T1000 (cell line): ENCODE data around the gene TMEM171.

ENCODE experiments used
- DNase-seq: peaks from one replicate; lab custom pipeline; 2025; ENCODE audit warnings: mixed read lengths; lab: John Stamatoyannopoulos, UW

Gene TMEM171

DNA sequence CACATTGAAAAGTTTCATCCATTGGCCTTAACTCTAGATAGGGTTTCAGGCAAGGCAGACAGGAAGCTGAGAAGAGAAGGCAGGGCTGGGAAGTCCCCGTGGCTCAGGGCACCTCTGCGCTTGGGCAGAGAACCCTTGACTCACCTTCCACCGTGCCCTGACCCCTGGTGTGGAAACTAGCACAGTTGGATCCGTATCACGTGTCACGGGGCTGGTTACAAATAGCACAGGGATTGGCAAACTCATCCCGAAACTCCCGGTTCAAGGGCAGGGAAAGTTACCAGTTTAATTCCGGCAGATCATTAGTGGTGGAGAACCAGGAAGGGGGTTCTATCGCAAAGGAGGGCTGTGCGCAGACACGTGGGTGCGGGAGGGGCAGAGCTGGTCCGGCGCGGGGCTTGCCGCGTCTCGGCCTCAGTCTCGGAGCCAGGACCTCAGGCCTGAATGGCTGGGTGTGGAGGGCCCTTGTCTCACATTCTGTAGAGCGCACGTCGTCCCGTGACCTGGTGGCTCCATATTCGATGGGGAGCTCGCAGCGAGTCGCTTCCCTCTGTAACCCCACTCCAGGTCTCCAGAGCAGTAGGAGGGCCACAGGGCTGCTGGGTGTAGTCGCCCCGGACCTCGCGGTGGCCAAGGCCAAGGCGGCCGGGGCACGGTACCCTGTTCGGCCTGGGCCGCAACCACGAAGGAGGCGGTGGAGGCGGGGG is 771 bp upstream of the TMEM171 start:
- no peak for DNase-seq

DNA sequence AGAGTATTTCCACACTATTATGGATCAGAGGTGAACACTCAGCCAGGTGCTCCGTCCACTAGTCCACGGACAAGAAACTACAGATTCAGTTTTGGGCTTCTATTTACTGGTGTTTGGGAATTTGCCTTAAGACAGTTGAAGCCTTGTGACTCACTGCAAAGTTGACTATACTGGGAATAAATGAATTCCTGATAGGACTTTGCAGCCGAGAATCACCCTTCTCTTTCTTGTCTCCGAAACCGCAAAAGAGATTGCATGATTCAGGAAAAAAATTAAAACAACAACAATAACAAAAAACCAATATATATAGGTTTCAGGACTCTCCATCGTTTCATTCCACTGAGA is 716 bp downstream of the TMEM171 start:
- DNase-seq, result no peak

DNA sequence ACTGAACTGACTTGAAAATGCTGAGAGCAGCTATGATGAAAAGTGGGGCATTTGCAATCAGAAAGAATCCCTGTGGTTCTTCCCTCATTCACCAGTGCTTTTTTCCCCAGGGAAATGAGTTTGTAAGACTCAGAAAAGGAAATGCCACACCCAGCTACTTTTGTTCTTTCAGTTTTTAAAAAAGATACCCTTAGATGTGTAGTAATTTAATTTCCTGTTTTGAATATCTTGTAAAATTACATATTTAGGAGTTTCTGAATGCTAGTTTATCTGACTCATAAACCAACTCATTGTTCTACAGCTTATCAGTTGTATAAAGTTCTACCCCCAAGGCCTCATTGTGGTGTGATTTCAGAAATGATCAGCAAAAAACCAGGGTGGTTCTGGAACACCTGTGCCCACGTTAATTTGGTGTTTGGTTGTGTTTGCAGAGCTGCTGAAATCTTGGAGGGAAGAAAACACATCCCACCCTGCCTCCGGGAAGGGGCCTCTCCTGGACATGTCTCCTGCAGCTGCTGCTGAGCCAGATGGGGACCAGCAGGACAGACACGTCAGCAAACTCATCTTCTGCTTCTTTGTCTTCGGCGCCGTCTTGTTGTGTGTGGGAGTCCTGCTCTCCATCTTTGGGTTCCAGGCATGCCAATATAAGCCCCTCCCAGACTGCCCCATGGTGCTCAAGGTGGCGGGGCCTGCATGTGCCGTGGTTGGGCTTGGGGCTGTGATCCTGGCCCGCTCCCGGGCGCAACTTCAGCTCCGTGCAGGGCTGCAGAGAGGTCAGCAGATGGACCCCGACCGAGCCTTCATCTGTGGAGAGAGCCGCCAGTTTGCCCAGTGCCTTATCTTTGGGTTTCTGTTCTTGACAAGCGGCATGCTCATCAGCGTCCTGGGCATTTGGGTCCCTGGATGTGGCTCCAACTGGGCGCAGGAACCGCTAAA is 2.8 kb downstream of the TMEM171 start:
- no peak for DNase-seq

DNA sequence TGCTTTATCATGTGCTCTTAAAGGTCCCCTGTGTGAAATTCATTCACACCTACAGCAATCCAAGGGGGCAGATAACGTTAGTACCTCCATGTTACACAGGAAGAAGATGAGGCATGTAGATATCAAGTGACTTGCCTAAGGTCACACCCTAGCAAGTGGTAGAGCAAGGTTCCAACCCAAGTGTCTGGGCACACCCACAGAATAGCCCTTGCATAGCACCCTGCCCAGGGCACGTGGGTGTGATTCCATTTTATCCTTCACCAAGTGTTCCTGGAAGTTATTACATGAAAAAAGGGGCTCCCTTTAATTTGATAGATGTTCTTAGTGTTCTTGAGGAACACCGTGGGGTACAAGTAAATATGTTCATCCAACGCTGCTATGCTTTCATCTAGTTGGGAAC is 4.9 kb downstream of the TMEM171 start:
- no peak for DNase-seq

DNA sequence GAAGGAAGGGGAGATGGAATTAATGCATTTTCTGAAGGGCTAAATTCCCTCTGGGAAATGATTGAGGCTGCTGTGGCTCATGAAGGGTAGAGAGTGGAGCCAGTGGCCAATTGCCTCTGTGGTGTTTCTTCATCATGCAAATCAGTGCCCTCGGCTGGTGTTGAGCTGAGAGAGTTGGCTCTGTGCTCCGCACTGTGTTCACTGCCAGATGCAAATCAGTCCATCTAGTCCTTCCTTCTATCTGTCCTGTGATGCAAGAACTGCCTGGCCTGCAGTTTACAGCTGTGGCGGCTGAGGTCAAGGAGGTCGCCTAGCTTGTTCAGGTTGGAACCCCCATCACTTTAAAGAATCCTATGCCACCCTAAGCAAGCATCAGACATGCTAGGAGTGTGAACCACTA is 6.0 kb downstream of the TMEM171 start:
- DNase-seq, result no peak

DNA sequence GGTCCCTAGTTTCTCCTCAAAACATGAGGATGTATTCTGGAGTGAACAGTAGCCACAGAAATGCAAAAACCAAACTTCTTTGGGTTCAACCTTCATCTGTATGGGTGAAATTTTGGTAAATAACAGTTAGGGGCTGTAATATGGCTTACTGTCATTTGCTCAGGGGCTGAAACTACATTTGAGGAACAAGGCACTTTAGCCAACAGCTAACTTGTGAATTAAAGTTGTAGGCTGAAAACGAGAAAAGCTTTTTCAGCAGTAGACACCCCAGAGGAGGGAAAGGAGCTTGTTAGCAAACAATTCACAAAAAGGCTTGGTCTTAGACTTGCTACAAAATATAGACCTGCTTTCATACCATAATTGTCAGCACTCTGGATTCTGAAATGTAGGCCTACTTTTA is 6.6 kb downstream of the TMEM171 start:
- no peak for DNase-seq

DNA sequence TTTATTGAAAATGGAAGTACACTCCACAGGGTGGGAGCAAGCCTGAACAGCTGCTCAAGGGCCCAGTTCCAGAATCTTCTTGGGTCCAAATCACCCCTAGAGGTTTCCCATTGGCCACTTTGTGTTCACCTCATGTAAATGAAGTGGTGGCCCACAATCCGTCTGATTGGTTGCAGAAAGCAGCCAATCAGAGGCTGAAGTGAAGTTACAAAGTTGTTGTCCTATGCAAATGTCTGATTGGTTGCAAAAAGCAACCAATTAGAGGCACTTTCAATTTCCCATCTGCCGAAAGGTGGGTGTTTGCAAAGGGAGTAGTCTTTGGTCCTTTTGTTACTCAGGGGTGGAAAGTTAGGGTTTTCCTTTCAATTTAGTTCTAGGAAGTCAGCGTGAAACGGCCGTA is 8.8 kb downstream of the TMEM171 start:
- DNase-seq, result no peak

DNA sequence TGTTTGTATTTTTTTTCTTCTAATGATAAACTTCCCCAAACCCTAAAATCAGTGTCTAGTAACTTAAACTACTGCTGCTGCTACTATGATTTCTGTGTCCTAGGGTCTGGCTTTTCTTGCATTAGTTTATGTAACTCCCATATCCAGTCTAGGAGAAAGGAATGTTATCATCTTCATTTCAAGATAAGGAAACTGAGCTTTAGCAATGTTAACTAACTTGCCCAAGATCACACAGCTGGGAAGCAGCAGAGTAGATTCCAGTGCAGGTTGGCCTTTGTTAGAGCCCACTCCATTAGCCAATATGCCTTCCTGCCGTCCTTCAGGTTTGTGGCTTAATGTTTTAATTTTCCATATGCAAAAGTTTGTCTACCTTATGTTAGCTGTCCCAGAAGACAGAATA is 10.4 kb downstream of the TMEM171 start:
- no peak for DNase-seq

DNA sequence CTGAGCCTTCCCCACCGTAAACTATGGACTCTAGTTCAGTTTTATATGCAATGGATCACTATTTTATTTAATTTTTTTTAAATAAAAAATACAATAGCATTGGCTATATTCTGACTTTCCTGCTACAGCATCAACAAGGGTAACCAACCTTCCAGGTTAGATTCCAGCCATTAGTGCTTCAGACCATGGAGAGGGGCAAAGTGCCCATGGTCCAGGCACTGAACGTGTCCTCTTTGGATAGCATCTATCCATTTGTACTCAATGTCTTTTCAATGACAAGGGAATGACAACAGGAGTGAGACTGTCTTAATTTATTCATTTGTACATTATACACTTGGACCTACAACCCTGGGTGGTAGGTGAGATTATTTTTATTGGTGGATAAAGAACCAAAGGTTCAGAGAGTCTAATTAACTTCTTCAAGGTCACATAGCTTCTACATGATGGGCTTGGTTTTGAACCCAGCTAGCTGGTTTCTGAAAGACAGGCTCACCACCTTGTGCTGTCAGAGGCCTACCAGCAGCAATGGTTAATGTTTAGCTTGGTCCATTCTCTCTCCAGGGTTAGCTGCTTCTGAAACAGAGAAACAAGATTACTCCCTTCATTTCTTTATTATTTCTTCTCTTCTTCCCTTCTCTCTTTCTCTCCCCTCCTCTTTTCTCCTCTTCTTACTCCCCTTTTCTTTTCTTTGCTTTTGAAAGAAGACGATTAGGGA is 11.5 kb downstream of the TMEM171 start:
- no peak for DNase-seq

DNA sequence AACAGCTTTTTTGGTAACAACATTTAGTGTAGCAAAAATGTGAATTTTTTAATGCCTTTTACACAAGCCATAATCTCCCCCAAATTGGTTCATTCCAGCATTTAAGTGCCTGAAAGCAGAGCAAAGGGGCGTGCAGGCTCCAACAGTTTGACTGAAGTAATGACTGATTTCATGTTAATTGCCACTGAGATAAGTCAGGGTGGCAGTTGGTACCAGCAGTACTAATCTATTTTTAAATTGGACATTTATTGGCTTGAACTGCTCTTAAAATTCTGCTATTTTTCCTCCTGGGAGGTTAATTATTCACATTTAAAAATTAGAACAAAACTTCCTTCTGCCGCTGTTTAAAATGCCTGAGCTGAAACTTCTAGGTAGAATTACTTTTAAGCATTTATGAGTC is 12.4 kb downstream of the TMEM171 start:
- DNase-seq, result no peak

DNA sequence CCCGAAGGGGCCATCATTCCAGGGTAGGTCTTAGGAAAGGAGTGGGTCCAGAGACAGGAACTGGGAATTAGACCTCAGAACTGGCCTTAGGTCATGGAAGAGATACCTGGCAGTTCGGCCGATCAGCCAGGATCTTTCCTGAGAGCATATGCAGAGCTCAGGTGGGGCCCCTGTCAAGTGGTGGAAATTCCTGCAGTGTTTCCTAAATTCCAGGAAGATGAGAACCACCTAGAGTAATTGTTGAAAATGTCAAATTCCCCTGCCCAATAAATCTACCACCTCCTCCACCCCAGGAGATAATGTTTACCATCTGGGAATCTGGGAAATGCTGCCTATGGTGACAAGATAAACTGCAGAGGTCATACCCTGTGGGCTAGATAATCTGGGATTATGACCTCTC is 14.6 kb downstream of the TMEM171 start:
- no peak for DNase-seq

DNA sequence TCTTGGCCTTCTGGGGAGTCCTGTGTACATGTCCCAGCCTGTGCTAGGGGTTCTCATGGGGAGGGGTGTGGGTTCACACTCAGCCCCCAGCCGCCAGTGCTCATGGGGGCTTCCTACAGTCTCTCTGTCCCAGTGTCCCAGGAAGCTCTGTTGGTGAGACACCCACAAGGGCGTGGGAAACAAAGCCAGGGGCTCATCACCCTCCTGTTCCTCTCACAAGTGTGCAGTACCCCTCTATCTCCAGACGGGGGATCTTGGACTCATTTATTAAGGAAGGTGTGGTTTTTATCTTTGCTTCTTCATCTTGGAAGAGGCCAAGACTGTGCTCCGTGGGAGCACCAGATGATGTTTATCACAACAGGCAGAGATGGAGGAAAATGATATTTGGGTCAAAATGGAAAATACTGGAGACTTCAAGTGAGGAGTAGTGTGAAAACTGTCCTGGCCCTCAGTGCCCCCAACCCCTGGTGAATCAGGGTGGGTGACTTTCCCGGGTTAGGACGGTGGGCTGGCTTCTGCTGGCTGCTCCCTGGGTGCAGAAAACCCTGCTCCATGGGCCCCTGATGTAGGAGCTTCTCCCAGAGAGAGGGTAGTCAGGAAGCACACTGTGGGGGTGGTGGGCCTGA is 15.2 kb downstream of the TMEM171 start:
- DNase-seq, result no peak

DNA sequence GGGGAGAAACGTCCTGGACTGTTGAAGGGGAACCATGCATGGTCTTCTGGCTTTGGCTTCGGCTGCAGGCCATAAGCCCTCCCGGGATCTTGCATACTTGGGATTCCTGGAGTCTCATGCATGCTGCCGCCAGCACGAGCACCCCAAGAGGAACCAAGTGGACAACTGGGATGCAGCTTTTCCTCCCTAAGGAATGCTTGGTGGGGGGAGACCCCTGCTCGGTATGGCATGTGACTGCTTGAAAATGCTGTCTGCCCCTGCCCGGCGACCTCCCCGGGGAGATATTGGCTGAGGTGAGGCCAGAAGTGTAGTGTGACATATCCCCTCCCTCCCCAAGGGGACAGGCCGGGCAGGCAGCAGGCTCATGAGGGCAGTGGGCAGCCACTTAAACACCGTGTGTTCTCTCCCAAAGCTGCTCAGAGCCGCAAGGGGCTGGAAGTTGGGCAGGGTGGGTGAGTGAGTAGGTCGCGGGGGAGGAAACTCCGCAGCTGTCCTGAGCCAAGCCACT is 15.7 kb downstream of the TMEM171 start:
- no peak for DNase-seq

DNA sequence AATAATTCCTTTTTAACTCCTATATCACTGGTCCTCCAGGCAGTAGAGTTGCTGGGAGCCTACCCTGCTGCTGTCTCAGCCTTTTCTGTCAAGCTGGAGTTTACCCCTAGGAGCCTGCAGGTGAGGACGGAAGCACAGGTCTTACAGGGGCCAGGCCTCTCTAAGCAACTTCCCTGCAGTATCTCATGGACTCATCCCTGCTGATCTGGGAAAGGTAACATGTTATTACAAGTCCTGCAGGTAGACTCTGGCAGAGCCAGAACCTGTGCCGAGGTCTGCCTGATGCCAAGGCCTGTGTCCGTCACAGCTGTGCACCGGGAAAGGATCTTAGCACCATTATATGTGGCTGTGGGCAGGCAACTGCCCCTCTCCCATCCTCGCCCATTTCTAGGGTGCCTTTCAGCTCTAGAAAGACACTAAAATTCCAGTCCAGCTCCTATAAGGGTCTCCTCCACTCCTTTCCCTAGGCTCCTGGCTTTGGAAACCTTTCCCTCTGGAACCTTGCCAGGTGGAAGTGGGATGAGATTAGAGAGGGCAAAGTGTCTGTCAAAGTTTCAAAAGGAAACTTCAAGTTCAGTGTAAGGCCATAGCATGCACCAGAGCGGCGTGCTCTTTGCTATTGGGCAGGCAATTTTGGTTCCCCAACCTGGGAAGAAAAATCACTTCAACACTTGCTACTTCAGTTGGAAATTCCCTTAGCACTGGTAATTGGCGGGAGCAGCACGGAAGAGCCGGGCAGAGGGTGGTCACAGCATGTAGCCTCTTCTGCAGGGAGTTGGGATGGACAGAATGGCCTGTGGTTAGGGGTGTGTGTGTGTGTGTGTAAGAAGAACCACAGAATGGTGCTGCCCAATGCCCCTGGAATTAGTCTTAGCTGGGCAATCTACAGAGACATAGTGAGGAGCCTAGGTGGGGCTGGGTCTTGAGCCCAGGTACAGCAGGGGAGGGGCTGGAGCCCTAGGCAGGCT is 17.5 kb downstream of the TMEM171 start:
- DNase-seq, result no peak

DNA sequence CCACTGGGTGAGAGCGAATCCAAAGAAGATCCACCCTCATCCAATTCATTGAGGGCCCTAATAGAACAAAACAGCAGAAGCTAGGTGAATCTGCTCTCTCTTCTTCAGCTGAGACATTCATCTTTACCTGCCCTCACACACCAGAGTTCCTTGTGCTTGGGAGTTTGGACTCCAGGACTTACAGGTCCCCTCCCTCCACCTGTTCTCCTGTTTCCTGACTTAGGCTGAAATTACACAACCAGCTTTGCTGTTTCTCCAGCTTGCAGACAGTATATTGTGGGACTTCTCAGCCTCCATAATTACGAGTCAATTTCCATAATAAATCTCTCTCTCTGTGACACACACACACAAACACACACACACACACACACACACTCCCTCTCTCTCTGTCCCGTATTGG is 19.1 kb downstream of the TMEM171 start:
- no peak for DNase-seq

DNA sequence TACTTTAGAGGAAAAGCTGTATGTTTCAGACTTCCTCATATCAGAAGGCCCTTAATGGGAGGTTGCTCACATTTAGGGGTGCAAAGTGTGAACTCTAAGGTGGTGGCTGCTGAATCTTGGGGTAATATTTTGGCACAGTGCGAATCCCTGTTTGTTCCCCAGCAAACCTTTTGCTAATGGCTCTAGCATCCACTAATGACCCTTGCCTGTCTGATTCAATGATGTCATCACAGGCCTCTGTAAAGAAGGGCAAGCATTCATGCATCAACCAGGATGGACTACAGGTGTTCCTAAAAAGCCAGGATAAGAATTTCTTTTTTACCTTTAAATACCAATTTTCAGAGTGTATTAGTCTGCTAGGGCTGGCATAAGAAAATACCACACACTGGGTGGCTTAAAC is 20.4 kb downstream of the TMEM171 start:
- DNase-seq, result no peak

DNA sequence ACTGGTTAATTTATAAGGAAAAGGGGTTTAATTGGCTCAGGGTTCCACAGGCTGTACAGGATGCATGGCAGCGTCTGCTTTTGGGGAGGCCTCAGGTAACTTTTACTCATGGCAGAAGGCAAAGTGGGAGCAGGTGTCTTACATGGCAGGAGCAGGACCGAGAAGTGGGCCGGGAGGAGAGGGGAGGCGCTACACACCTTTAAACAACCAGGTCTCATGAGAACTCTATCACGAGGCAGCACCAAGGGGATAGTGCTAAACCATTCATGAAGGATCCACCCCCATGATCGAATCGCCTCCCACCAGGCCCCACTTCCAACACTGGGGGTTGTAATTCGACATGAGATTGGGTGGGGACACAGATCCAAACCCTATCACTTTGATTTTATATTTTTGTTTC is 21.7 kb downstream of the TMEM171 start:
- no peak for DNase-seq

DNA sequence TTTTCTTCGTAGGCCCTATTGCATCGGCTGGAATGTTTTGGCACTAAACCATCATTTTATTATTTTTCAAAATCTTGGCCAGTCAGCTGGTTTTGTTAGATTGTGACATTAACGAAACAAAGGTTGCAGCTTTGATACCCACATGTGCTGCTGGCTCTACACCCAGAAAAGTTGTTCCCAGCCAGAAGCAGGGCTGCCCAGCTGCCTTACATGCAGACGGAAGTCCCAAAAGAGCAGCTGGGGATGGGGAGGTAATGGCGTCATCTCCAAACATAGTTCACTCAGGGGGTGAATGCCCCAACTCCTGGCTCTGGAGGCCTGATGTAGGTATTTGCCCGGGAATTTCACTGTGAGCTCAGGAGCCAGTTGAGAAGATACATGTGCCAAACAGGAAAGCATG is 23.3 kb downstream of the TMEM171 start:
- DNase-seq, result no peak

DNA sequence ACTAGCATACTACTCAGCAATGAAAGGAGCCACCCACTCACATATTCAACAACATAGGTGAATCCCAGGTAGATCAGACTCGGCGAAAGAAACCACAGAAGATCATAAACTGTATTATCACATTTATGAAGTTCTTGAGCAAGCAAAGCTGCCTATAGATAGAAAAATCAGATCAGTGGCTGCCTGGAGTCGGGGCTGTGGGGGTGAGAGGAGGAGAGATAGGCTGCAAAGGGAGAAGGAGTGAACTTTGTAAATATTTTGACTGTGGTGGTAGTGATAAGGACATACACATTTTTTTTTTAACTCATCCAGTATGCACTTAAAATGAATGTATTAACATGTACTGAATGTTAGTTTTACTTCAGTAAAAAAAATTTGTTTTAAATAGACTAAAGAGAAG is 29.2 kb downstream of the TMEM171 start:
- DNase-seq, result no peak

DNA sequence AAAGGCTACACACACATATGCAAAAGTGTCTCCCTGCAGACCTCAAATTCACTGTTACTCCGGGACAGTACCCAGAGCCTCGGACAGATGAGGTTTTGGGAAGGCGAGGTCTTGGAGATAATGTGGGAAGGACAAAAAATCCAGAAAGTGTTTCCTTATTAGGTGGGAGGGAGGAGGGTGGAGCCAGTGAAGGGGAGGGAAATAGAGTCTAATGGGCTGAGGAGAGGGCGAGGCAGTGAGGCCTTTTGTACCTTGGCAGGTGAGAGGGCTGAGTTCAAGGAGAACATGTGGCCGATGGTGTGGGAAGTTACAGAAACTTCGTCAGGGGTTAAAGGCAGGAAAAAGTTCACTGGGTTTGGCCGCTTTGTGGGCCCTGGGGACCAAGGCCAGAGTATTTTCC is 30.5 kb downstream of the TMEM171 start:
- DNase-seq, result no peak

DNA sequence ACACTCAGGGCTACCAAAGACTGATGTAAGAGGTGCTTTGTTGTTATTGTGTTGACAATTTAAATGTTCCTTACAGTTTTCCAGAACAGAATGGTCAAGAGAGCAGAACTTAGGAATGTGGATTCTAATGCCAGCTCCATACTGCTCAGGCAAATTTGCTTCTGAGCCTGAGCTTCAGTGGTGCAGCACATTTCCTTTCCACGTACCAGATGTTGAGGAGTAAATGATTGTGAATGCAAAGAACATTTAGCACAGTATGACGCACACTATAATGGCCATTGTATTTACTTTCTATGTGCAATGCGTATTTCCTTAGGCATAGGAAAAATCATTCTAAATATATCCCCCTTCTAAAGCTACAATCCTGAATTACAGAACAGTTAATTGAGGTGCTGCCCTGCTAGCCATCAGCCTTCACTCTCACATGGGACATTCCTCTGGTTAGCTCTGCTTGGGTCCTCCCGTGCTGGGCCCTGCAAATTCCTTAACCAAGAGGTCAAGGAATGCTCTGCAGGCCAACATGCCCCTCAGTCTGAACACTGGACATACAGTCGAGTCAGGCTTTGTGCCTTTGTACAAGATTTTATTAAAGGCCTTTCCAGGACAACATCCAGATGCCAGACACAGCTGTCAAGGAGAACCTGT is 31.5 kb downstream of the TMEM171 start:
- DNase-seq, result no peak
